MM.1S (cell line): ENCODE results near the gene EXOC4.

Experiments
- CTCF ChIP-seq: fragments of 300-600 bp; sonication (generic); IDR thresholded peaks from 2 replicates; pipeline ENCODE4 v1.5.1; 2016; ENCODE audit warnings: antibody characterized with exemption, low read length, mixed read lengths
- EZH2 ChIP-seq: fragments of 300-600 bp; sonication (generic); optimal IDR thresholded peaks from 2 replicates; pipeline ENCODE3; 2017; ENCODE audit warnings: low read depth, mild to moderate bottlenecking, antibody characterized with exemption, low read length, mixed read lengths
- EZH2phosphoT487 ChIP-seq: fragments of 300-600 bp; sonication (generic); IDR thresholded peaks from 2 replicates; pipeline ENCODE4 v1.6.1; 2018; ENCODE audit warnings: antibody characterized with exemption, low read length

GRCh38 chr7:133961724-133962123, 708.8 kb downstream of the EXOC4 start:
- no peak for TF ChIP-seq EZH2phosphoT487
- TF ChIP-seq EZH2, result no peak
- TF ChIP-seq CTCF, result no peak
